ENCODE measurements around the gene APOO.

GRCh38 chrX:23887451-23887850 is 20.3 kb downstream of the APOO start:
- TF ChIP-seq, protein P1, sequence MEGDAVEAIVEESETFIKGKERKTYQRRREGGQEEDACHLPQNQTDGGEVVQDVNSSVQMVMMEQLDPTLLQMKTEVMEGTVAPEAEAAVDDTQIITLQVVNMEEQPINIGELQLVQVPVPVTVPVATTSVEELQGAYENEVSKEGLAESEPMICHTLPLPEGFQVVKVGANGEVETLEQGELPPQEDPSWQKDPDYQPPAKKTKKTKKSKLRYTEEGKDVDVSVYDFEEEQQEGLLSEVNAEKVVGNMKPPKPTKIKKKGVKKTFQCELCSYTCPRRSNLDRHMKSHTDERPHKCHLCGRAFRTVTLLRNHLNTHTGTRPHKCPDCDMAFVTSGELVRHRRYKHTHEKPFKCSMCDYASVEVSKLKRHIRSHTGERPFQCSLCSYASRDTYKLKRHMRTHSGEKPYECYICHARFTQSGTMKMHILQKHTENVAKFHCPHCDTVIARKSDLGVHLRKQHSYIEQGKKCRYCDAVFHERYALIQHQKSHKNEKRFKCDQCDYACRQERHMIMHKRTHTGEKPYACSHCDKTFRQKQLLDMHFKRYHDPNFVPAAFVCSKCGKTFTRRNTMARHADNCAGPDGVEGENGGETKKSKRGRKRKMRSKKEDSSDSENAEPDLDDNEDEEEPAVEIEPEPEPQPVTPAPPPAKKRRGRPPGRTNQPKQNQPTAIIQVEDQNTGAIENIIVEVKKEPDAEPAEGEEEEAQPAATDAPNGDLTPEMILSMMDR (IDR thresholded peaks at IDR 0.05; ENCODE audit: low read length) = no peak
- no peak for TF ChIP-seq EZH2 (IDR thresholded peaks at IDR 0.05; ENCODE audit: borderline replicate concordance, low read length)

Data from OCI-LY1 (cell line).